Breast epithelium (tissue), 4 donors: Measurements from ENCODE around the gene ARFIP1. TPM values are rescaled to one million over a fixed set of nuclear protein-coding genes. Genes with fewer than 3 reads are reported as not detected.

Experiments
- DNase-seq, 2 donors: peaks; one replicate each; pipeline ENCODE4 v3.0.0-alpha.2; 2019; ENCODE audit warnings: low spot score in 2 of 2
- H3K27ac ChIP-seq, 2 donors: fragments of 200-600 bp; sonication (generic) in 1 of 2; one replicate each; pipeline ENCODE4 v1.5.1; 2016 to 2019; ENCODE audit warnings: mild to moderate bottlenecking in 1 of 2
- H3K27me3 ChIP-seq, 2 donors: fragments of 200-600 bp; sonication (generic) in 1 of 2; one replicate each; pipeline versions ENCODE4 v1.5.1 to v1.6.0; 2017 to 2019; ENCODE audit warnings: control low read depth in 1 of 2, mild to moderate bottlenecking in 1 of 2
- H3K36me3 ChIP-seq: fragments of 200-600 bp; one replicate; pipeline ENCODE4 v1.5.1; 2019
- H3K4me1 ChIP-seq, 2 donors: fragments of 200-600 bp; sonication (generic); one replicate each; pipeline ENCODE4 v1.5.1; 2016 to 2019; ENCODE audit warnings: control low read depth in 1 of 2
- H3K4me3 ChIP-seq, 3 donors: fragments of 200-600 bp; sonication (generic); 1 replicate in 2 of 3; 2 replicates in 1 of 3; pipeline ENCODE4 v1.5.1; 2016 to 2019; ENCODE audit warnings: mild to moderate bottlenecking in 3 of 3, moderate library complexity in 2 of 3
- H3K9me3 ChIP-seq, 2 donors: fragments of 200-600 bp; sonication (generic) in 1 of 2; one replicate each; pipeline ENCODE4 v1.5.1; 2016 to 2019; ENCODE audit warnings: control low read depth in 1 of 2
- POLR2A ChIP-seq: fragments of 450-650 bp; IDR thresholded peaks from one replicate; pipeline ENCODE4 v1.6.1; 2016; ENCODE audit warnings: antibody characterized with exemption, mild to moderate bottlenecking, moderate library complexity
- POLR2AphosphoS5 ChIP-seq, 3 donors: sonication (generic); formaldehyde crosslinking; IDR thresholded peaks; one replicate each; pipeline ENCODE4 v1.6.1; 2017; ENCODE audit warnings: antibody characterized with exemption in 3 of 3
- intact Hi-C: fragments of 100-400 bp; cut with DNase I; formaldehyde crosslinking; loops from one replicate; pipeline ENCODE4 v1.15.1; 2023; ENCODE audit warnings: low total_unique reads
- total RNA-seq, 3 donors: library from RNA; depleted of rRNA; stranded (reverse); fragments of >200 nt; gene quantifications; one replicate each; pipeline ENCODE4 v1.1.0, GENCODE V29; 2016
- TF ChIP-seq, protein P1 (sequence below), 3 donors: fragments of 450-650 bp; IDR thresholded peaks; one replicate each; pipeline ENCODE4 v1.5.1; 2016 to 2017; ENCODE audit warnings: antibody characterized with exemption in 3 of 3, mild to moderate bottlenecking in 3 of 3, moderate library complexity in 3 of 3

Gene ARFIP1
- total RNA-seq, 3 donors from 2014 or later: 25.3 to 54.9 (median 39.0) TPM

DNA sequence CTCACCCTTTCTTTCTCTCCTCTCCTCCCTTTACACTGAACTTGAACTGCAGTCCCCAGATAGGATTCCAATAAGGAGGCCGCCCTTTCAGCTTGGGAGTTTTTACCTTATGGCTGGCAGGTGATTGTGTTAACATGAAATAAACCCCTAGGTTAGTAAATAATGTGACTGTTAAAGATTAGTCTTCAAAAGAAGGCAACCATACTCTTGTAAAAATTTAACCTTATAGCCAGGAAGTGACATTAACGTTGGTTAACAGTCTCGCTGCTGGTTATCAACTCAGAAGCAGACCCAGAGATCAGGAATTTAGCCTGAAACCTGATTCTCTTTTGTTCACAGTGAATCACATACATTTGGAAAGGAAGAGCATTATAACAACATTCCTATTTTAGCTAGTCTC lies 171.6 kb downstream of the ARFIP1 start:
- no peak overlapping the region for H3K4me3 ChIP-seq
- TF ChIP-seq POLR2A (no peak), POLR2AphosphoS5 (IDR thresholded peaks at IDR 0.05) (no peak)
- TF ChIP-seq, protein P1, sequence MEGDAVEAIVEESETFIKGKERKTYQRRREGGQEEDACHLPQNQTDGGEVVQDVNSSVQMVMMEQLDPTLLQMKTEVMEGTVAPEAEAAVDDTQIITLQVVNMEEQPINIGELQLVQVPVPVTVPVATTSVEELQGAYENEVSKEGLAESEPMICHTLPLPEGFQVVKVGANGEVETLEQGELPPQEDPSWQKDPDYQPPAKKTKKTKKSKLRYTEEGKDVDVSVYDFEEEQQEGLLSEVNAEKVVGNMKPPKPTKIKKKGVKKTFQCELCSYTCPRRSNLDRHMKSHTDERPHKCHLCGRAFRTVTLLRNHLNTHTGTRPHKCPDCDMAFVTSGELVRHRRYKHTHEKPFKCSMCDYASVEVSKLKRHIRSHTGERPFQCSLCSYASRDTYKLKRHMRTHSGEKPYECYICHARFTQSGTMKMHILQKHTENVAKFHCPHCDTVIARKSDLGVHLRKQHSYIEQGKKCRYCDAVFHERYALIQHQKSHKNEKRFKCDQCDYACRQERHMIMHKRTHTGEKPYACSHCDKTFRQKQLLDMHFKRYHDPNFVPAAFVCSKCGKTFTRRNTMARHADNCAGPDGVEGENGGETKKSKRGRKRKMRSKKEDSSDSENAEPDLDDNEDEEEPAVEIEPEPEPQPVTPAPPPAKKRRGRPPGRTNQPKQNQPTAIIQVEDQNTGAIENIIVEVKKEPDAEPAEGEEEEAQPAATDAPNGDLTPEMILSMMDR (IDR thresholded peaks at IDR 0.05): no peak
- H3K36me3 ChIP-seq: no peaks in the 10 kb centered on the region
- H3K9me3 ChIP-seq: no peaks in the 10 kb centered on the region
- intact Hi-C loops: no loop called here
- DNase-seq: no peak
- H3K4me1 ChIP-seq: no peaks in the 10 kb centered on the region
- no peaks in the 10 kb centered on the region for H3K27me3 ChIP-seq
- H3K27ac ChIP-seq: no peak overlapping the region

DNA sequence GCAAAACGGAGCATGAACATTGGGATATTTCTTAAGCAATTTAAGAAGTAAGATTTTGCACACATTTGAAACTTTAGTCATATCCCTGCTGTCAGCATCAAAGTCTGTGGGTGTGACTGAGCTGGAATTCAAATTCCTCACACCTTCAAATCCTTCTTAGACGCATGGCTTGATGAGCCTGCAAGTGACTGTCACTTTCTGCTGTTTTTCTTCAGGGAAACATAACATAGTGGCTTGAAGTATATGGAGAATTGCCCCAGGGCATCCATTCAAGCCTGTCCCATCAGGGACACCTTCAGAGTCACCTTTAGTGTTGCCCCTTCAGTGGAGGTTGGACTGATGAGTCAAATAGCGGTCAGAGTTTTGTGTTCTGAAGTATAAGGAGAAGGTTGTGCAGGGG lies 173.8 kb downstream of the ARFIP1 start:
- Histone ChIP-seq H3K36me3 (no peaks in the 10 kb centered on the region), H3K4me3 (no peak overlapping the region), H3K9me3 (no peaks in the 10 kb centered on the region), H3K4me1 (no peaks in the 10 kb centered on the region), H3K27ac (no peak overlapping the region), H3K27me3 (no peaks in the 10 kb centered on the region)
- no peak for TF ChIP-seq POLR2AphosphoS5 (IDR thresholded peaks at IDR 0.05)
- no peak for TF ChIP-seq POLR2A
- TF ChIP-seq, protein P1 (IDR thresholded peaks at IDR 0.05): no peak
- DNase-seq: no peak
- intact Hi-C loops: no loop called here

GRCh38 chr4:152954741-152955140 lies 175.0 kb downstream of the ARFIP1 start:
- no peak overlapping the region for H3K4me3 ChIP-seq
- no peak for TF ChIP-seq POLR2A
- no peak for TF ChIP-seq POLR2AphosphoS5 (IDR thresholded peaks at IDR 0.05)
- TF ChIP-seq, protein P1 (IDR thresholded peaks at IDR 0.05): no peak
- no peaks in the 10 kb centered on the region for H3K9me3 ChIP-seq
- no peaks in the 10 kb centered on the region for H3K27me3 ChIP-seq
- intact Hi-C loops: no loop called here
- H3K4me1 ChIP-seq: no peaks in the 10 kb centered on the region
- H3K27ac ChIP-seq: no peak overlapping the region
- DNase-seq: no peak
- H3K36me3 ChIP-seq: no peaks in the 10 kb centered on the region

DNA sequence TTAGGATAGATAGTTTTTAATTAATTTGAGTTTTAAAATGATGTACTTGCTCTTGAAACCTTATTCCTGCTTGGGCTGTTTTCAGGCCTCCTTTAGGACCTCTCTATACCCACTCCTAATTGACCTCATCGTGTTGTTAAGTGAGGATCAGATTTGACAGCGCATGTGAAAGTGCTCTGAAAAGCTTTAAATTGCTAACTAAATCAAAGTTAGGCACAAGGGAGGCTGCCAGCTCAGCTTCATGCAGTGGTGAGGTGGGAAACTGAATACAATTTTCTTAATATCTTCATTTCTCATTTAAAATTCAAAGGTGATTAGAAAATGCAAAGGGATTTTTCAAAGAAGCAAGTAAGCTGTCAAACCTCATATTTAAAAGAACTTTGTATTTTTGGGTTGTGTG lies 176.4 kb downstream of the ARFIP1 start:
- TF ChIP-seq POLR2A (no peak), POLR2AphosphoS5 (IDR thresholded peaks at IDR 0.05) (no peak)
- TF ChIP-seq, protein P1 (IDR thresholded peaks at IDR 0.05): no peak
- Histone ChIP-seq H3K27ac (no peak overlapping the region), H3K4me1 (no peaks in the 10 kb centered on the region)

DNA sequence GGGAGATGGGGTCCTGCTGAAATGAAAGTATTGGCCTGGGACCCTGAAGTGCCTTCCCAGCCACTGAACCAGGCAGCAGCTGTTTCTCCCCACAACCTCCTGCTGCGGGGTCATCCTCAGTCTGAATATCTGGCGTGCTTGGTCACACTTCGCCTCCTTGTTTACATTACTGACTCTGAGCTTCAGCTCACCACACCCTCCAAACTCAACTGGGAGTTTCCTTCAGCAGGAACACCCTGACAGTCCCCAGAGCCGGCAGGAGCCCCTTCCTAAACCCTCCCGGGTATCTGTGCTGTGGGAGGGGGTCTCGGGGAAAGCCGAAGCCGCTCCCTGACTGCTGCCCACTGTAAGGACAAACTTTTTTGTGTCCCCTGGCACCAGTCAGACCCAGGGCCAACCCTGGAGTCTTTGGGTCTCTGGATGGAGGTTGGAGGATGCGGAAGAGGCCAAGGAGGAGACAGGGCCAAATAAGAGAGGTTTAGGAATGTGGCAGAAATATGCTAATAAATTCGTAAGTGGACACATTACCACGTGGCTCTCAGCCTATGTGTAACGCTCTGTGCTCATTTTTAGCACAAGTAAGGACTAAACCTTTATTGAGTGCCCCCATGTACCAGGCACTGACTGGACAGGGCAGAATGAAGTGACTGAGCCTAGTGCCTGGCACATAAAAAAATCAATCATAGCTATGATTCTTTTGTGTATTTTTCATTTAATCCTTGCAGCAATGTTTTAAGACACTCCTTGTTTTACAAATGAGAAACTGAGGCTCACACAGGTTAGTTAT lies 177.1 kb downstream of the ARFIP1 start:
- Histone ChIP-seq H3K27ac (no peak overlapping the region), H3K9me3 (no peaks in the 10 kb centered on the region), H3K36me3 (no peaks in the 10 kb centered on the region), H3K27me3 (no peaks in the 10 kb centered on the region), H3K4me1 (no peaks in the 10 kb centered on the region), H3K4me3 (no peak overlapping the region)
- intact Hi-C loops: no loop called here
- TF ChIP-seq POLR2AphosphoS5 (IDR thresholded peaks at IDR 0.05) (no peak), POLR2A (no peak)
- TF ChIP-seq, protein P1 (IDR thresholded peaks at IDR 0.05): no peak
- no peak for DNase-seq

More for the DNA sequence above, 176.4 kb downstream of the ARFIP1 start:
- intact Hi-C loops: no loop called here
- DNase-seq: no peak
- no peaks in the 10 kb centered on the region for H3K36me3 ChIP-seq
- H3K4me3 ChIP-seq: no peak overlapping the region
- no peaks in the 10 kb centered on the region for H3K27me3 ChIP-seq
- no peaks in the 10 kb centered on the region for H3K9me3 ChIP-seq
